Left colon (tissue), 2 donors: Measurements from ENCODE around the gene WDR7. TPM values are rescaled to one million over a fixed set of nuclear protein-coding genes. Genes with fewer than 3 reads are reported as not detected.

ENCODE experiments used
- ATAC-seq: fragments of 200-7000 bp; cut with Tn5 transposase; one replicate; pipeline ENCODE4 v1.9.1; 2020; ENCODE audit warnings: mild to moderate bottlenecking, moderate library complexity
- DNase-seq, 2 donors: peaks; one replicate each; pipeline ENCODE4 v3.0.0-alpha.2; 2020
- intact Hi-C, 2 donors: fragments of 100-400 bp; cut with DNase I in 1 of 2; cut with micrococcal nuclease in 1 of 2; formaldehyde crosslinking; loops; one replicate each; pipeline versions ENCODE4 v1.11.2 to v1.14.0; 2022; cut with DNase I, micrococcal nuclease
- total RNA-seq, 2 donors: library from RNA; stranded (reverse); fragmentation: NEBNext Ultra II Directional; extraction: Animal tissue kit (Norgen Biotek cat#: 25700); gene quantifications; one replicate each; pipeline ENCODE4 v1.2.1, GENCODE V29; 2021
- donor health status: DM: no; HTN: no; CAD: no.
- donor health status: DM: yes; HTN: yes; CAD: no.

Gene WDR7
- total RNA-seq, 2 donors from 2014 or later = 25.0 to 27.1 TPM

DNA sequence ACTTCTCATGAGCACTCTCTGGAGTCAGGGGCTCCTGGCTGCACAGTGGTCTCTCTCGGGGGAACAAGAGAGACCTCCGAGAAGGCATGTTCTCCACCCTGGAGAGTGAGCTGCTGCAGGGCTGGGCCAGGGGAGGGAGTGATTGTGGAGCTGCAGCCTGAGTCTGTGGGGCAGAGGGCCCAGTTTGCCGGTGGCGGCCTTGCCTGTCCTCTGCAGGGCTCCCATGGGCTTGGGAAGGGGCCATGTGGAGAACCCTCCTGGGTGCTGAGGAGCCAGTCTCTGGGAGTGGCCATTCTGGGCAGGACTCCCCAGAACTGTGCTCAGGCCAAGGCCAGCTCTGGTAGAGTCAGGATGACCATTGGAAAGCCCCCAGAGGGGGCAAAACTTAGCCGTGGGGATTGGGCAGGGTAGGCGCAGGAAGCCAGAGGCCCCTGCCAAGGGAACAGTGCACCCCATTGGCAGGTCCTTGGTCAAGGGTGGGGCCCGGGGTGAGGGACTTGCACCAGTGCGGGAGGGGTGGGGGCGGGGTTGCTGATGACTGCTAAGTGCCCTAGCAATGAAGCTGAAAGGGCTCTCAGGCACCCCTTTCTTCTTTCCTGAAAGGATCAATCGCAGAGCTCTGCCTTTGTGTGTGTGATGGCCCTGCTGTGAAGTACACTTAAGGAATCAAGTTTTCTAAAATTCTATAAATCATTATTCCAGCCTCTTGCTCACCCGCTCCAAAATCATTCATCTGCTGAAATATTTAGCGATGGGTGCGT lies 426.0 kb downstream of the WDR7 start:
- ATAC-seq = no peak
- intact Hi-C loops = no loop called here

DNA sequence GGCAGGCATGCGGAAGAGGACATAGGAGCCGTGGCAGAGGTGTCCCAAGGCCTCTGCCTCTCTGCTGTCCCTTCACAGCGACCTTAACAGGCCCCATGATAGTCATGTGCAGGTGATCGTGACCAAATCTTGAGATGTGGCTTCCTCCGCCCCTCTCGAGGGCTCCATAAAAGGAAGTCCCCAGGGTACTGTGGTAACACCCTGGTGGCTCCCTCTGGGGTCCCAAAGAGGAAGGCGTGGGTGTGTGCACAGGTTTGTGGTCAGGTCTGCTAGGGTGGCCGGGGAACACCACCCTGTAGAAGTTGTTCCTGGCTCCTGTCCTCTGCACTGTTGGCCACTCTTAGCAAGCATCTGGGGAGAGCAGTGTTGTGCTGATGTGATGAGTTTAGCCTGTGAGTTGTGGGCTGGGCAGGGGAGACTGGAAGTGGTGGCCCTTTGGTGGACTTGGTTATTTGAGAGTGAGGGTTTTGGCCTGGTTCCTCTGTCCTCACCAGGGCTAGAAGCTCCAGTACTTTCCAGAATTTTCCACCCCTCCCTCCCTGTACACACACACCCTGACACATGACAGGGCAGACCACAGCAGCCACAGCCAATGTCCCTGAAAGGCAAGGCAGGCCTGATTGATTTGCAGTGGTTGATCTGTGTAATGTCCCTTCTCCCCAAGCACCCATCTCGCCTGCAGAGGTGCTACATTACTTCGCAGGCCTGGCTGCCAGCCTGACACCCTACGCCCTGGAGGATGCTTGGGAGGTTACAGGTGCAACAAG lies 426.8 kb downstream of the WDR7 start:
- ATAC-seq (no peak), DNase-seq (no peak)
- intact Hi-C loops = no loop called here

More for the DNA sequence above, 426.0 kb downstream of the WDR7 start:
- no peak for DNase-seq

DNA sequence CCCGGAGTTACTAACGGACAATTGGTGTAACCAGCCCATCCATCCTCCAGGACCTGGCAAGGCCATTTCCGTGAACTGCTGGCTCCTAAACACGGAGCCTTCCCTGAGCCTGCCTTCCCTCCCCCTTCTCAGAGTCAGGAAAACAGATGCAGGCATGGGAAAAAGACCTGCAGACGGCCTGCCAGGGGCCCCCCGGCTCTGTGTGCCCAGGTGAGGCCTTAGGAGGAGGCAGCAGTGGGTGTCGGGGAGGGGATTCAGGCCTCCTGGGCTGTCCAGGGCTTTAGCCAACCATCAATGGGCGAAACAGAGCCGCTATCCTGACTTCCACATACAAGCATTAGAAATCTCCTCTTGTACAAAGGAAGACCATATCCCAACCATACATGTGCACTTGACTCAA lies 427.5 kb downstream of the WDR7 start:
- DNase-seq = no peak
- intact Hi-C loops = no loop called here
- ATAC-seq = no peak

DNA sequence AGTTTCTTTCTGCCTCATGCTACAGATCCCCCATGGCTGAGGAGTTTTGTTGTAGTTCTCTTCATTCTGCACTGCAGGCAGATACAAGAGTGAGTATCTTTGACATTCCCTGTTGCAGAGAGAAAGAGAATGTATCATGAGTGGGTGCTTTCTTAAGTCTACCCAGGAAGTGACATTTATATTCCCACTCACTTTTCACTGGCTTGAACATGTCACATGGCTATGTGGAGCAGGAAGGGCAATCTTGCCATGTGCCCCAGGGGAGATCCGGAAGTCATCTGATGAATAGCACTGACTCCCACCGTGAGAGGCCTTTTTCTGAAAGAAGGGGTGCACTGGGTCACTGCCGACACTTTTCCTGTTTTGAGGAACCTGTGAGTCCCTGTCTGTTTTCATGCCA lies 429.3 kb downstream of the WDR7 start:
- intact Hi-C loops = no loop called here
- ATAC-seq (no peak), DNase-seq (no peak)

DNA sequence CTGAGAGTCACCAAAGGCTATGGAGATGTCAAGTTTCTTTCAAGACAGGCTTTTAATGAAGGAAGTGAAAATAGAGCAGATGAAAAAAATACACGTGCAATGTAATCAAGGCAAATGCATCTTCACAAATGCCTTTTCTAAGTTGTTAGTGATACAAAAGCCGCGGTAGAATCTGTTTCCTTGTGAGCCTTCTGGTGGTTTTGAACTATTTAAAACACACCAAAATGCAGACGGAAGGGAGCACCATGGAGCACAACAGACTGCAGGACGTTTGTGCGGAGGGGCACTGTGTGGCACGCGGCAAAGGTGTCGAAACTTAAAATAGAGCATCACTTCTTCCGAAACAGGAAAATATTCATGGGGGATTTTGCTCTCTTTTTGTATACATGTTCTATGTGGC lies 430.7 kb downstream of the WDR7 start:
- intact Hi-C loops = no loop called here
- no peak for DNase-seq
- no peak for ATAC-seq

DNA sequence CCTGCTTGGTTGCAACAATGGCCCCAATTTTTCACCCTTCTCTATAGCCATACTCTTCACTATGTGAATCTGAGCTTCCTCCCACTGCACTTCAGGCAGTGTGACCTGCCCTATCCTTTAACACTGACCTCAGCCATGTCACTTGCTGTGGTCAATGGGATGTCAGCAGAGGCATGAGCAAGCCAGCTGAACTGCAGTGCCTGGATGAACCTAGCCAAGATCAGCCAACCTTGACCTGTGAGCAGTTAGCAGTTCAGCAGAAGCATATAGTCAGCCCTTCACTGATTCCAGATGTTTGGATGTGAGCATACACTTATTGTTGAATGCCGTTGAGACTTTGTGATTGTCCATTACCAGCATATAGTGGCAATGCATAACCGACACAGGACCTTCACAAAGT lies 432.3 kb downstream of the WDR7 start:
- intact Hi-C loops = no loop called here
- DNase-seq = no peak
- no peak for ATAC-seq

DNA sequence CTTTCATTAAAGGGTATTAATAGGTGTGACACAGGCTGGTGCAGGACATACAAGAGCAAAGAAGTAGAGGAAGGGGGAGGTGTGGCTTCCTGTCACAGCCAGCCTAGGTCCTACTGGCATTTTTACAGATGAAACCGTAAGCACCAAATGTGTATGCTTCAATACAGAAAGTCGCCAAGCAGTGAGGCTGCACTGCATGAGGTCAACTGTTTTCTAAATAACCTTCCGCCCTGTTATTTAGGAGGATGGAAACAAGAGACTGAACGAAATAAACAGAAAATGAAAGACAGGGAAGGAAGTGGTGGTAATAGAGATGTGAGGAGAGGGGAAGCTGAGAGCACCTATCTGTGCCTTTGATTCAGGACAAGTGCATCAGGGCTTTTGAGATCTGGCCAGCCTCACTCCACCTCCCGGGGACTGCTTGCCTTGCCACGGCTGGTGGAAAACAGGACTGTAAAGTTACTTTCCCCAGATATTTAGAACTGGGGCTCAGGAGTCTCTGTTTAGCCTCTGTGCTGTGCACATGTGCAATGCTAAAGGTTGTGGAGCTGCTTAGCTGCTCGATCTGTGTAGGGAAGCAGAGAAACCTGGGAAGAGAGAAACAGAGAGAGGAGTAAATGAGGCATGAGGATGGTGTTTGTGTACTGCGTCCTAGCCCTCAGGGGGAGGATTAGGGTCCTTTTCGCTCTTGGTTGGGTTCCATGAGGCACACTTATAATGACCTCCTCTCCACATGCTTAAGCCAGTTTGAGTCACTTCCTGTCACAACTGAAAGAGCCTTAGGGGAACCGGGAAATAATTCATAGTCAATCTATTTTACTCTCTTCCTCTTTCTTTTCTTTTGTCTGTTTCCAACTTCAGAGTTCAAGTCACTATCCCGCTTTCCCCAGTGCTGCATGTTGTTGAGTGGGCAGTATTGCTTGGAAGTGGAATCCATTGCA lies 433.4 kb downstream of the WDR7 start:
- intact Hi-C loops = no loop called here
- DNase-seq (no peak), ATAC-seq (no peak)

DNA sequence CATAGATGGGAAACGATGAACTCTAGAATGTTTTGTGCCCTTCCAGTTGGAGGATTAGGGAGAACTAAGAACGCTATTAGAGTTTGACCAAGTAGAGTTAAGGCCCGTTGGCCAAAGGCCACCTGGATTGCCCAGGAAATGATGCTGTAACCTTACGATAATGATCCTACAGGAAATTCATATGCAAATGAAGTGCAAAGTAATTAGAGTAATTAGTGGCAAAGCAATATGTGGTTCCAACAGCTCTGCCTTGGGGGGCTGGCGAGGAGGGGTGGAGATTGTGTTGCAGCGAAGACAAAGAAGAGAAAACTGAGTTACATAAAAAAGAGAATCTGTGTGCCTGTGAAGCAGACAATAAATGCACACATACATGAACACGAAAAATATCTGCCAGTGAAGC lies 434.2 kb downstream of the WDR7 start:
- no peak for ATAC-seq
- intact Hi-C loops = no loop called here
- DNase-seq = no peak

DNA sequence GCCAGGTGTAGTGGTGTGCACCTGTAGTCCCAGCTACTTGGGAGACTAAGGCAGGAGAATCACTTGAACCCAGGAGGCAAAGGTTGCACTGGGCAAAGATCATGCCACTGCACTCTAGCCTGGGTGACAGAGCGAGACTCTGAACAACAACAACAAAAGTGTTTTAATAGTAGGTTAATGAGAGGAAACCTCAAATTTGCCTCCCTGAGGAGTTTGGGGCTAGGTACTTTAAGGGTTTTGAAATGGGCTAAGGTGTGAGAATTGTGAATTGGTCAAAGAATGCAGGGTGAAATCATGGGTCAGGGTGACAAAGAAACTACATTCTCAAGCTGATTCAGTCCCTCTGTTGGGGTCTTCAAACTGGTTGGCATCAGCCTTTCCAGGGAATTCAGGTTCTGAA lies 435.0 kb downstream of the WDR7 start:
- intact Hi-C loops = no loop called here
- ATAC-seq = no peak
- DNase-seq = no peak

Other genes with a start within 250 kb of the WDR7 start
- gene TXNL1, start 12.8 kb upstream of the WDR7 start, total RNA-seq = 10 to 100 TPM; 50.3 to 53.3 TPM